ENCODE measurements around the gene RPS3. TPM values are rescaled to one million over a fixed set of nuclear protein-coding genes. Genes with fewer than 3 reads are reported as not detected.
"Not testable (repeated sequence)": the region's sequence is repeated elsewhere in the genome, so short reads cannot be mapped to it uniquely, and the experiment has no call there.

RPS3 gene
- total RNA-seq, 1 donor from 2014 or later = 4,239 TPM

DNA sequence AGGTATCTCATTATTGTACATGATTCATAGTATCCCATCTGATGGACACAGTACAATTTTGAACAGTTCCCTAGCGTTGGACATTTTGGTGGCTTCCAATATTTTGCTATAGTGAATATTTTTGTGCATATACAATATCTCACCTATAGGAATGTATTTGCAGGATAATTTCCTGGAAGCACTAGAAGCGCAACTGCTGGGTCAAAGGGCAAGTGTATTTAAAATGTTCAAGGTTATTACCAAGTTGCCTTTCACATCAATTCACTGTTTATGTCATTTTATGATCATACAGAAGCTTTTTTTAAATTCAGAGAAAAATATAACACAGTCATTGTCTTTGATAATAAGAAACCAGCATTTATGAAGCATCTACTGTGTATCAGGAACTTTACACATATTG is 19.1 kb upstream of the RPS3 start:
- no peak for DNase-seq (ENCODE audit: low read depth, low spot score)

DNA sequence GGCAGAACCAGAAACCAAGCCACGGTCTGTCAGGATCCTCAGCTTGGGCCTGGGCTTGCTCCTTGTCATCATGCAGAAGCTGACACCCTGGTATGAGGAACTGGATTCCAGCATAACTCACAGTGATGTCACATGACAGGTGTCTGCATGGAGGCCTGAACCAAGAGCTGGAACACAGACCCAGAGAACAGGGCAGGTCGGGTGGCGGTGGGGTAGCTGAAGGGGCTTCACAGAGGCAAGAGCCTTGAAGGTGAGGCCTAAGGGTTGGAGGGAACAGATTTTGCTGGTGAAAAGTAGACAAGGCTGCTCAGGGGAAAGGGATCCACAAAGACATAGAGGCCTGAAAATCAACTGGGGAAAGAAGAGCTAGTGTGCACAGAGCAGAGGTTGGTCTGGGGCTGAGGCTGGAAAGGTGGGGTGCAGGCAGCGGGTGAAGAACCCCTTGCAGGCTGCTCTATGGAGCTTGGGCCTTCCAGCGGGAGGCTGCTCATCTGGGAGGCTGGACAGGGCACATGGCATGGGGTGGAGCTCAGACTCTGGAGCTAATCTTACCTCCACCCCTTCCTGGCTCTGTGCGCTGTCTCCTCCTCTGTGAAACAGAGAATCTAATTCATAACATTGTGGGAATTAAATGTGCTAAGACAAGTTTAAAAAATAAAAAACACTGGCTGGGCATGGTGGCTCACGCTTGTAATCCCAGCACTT is 18.4 kb upstream of the RPS3 start:
- DNase-seq (ENCODE audit: low read depth, low spot score) = no peak

DNA sequence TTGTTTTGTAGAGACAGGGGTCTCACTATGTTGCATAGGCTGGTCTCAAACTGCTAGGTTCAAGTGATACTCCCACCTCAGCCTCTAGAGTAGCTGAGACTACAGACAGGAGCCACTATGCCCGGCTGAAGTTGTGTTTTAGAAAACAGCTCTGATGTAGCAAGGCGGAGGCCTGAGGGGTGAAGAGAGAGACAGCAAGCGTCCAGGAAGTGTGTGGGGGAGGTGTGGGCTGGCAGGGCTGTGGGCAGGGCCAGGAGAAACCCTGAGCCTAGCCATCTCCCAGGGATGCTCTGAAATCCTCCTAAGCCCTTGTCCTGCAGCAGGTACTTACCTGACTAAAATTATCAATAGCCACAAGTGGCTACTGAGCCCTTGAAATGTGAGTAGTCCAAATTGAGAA is 16.1 kb upstream of the RPS3 start:
- no peak for DNase-seq (ENCODE audit: low read depth, low spot score)

DNA sequence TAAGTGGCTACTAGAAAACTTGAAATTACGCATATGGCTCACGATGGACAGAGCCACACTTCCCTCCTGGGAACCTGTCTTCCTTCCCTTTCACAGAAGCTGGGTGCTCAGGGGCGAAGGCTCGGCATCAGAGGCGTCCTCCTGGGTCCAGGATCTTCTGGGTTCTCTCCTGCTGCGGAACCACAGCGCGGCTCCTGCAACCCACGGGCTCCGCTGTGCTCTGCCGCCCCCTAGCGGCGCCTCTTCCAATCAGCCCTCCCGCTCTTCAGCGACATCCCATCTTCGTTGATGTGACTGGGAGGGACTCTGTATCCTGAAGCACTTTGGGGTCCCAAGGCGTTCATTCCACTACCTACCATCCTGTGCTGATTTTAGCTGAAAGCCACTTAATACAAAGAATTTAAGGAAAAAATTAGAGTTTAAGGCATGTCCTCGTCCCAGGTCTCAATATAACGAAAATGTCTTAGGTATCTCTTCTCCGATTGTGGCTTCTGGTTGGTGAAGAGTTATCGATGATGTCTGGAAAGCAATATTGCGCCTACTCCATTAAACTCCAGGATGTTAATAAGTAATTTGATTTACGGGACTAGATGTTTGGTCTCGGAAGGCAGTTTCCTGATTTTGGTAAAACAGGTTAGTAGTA is 14.8 kb upstream of the RPS3 start:
- no peak for DNase-seq (ENCODE audit: low read depth, low spot score)

DNA sequence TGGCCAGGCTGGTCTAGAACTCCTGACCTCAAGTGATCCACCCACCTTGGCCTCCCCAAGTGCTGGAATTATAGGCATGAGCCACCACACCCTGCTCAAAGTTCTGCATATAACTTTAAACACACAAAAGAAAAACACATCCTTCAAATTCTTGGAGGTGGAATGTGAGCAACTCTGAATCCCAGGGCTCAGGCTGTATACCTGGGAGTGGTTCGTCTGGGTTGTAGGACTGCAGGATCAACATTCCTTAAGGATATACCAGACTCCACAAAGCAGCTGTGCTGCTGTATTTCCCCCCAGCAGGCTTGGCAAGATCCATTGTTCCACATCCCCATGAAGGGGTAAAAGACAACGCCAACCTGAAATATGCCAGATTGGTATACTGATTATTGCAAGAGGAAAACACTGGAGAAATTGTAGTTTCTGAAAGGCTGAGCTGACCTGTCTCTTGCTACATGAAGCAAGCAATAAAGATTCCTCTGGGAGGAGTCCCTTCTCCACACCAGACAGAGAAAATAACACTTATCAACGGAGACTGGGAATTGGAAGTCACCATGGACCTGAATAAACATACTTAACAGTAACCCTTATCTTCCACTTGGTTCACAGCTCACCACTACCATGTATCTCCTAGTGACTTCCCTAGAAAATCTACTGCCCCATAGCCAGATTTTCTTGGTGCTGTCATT is 12.2 kb upstream of the RPS3 start:
- no peak for DNase-seq (ENCODE audit: low read depth, low spot score)

DNA sequence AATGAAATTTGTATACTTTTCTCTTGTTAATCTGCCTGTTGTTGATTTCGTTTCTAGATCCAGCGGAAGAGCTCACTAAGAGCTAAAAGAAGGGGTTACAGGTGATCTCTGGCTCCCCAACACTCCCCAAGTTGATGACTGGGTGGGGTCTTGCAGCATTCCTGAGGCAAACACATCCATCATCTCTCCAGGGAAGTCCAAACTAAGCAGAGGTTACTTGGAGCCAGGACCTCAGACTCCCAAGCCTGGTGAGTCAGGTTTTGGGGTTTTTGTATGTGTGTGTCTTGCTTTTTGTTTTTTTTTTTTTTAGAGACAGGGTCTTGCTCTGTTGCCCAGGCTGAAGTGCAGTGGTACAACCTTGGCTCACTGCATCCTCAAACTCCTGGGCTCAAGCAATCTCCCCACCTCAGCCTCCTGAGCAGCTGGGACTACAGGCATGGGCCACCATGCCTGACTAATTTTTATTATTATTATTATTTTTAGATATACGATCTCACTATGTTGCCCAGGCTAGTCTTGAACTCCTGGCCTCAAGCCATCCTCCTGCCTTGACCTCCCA is 11.5 kb upstream of the RPS3 start:
- DNase-seq (ENCODE audit: low read depth, low spot score) = no peak

DNA sequence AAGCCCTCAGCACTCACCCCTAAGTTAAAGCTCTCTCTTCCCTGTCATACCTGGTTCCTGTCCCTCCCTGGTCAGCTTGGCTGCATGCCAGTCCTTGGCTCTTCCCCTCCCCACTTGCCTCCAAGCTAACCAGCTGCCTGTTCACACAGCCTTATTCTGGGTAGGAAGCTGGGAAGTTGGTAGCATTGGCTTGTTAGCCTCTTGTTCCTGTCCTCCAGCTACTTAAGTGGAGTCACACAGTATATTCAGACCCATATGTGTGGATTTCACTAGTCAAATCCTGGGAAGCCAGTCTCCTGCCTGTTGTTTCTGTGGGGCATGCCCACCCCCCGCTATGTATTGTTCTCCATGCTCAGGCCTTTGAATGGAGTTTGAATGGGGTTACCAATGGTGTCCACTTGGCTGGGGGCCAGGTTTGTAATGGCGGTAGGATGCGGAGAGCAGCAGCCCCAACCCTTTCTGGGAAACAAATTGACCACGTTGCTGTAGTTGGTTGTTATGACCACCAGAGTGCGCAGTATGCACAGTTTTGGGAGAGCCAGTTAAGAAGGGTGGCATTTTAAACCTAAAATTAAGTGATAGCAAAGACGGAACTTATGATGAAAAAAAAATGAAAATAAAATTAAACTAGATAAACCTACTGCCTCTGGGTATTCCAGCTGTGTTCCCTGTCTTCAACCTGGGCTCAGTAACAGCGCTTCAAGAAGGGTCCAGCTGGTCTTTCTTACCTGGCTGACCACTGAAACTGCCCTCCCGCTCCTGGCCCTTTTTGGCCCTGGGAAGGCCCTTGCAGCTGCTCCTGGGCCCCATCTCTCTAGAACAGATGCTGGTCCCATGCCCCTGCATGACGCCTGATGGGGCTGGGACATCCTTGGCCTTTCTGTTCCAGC is 10.7 kb upstream of the RPS3 start:
- DNase-seq (ENCODE audit: low read depth, low spot score) = peak; percentile 60

DNA sequence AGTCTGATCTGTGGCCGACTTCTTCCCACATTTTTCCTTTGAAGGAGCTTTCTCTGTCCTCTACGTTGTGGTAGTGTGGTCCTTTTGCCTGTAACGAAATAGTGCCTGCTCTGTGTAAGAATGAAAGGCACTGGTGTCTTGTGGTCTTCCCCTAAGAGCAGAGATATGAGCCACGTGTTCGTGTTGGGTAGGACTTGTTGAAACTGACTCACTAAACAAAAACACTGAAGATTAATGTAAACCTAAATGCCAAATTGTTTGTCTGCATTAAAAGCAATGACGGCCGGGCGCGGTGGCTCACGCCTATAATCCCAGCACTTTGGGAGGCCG is 10.1 kb upstream of the RPS3 start:
- DNase-seq (ENCODE audit: low read depth, low spot score) = no peak

DNA sequence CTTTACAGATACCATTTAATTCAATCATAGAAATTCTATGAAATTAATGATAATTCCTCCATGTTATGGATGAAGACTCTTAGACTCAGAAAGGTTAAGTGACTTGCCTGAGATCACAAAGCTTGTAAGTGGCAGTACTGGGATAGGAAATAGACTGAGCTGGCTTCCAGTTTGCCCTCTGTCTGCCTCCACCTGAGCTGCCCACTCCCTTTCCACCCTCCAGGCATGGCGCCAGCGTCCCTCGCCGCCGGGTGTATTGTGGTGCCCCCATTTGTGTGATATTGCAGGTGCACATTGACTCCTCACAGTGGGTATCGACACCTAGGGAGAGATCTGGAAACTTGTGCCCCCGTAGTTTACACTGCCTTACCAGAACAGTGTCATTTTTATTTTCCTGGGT is 9.4 kb upstream of the RPS3 start:
- no peak for DNase-seq (ENCODE audit: low read depth, low spot score)

DNA sequence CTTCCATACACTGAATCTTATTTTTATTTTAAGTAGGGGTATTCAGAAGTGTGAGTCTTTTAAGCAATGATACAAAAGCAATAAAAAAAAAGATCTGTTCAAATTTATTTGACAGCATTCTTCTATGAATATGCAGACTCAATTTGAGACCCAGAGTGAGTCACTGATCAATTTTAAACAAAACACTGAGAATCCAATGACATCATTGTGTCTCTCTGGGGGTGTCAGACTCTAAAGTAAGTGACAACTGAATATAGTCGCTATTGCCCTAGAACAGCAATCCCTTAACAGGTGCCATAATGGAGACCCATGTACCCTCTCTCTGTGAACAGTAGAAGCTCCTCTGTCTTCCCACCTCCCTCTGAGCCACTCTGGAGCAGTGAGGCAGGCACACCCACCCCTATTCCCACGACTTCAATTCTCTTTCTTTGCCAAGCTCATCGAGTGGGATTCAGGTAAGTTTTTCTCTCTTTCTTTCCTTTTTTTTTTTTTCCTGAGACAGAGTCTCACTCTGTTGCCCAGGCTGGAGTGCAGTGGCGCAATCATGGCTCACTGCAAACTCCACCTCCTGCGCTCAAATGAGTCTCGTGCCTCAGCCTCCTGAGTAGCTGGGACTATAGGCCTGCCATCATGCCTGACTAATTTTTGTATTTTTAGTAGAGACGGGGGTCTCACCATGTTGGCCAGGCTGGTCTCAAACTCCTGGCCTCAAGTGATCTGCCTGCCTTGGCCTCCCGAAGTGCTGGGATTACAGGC is 5.1 kb upstream of the RPS3 start:
- no peak for DNase-seq (ENCODE audit: low read depth, low spot score)

DNA sequence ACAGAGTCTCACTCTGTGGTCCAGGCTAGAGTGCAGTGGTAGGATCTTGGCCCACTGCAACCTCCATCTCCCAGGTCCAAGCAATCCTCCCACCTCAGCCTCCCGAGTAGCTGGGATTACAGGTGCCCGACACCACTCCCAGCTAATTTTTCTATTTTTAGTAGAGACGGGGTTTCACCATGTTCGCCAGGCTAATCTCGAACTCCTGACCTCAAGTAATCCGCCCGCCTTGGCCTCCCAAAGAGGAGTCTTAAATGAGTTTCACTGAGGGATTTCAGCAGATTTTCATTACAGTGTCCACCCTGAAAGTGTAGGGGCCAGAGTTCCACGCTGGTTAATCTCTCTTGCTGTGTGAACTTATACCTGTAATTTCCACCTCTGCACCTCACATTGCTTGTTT is 412 bp upstream of the RPS3 start:
- DNase-seq (ENCODE audit: low read depth, low spot score) = no peak

DNA sequence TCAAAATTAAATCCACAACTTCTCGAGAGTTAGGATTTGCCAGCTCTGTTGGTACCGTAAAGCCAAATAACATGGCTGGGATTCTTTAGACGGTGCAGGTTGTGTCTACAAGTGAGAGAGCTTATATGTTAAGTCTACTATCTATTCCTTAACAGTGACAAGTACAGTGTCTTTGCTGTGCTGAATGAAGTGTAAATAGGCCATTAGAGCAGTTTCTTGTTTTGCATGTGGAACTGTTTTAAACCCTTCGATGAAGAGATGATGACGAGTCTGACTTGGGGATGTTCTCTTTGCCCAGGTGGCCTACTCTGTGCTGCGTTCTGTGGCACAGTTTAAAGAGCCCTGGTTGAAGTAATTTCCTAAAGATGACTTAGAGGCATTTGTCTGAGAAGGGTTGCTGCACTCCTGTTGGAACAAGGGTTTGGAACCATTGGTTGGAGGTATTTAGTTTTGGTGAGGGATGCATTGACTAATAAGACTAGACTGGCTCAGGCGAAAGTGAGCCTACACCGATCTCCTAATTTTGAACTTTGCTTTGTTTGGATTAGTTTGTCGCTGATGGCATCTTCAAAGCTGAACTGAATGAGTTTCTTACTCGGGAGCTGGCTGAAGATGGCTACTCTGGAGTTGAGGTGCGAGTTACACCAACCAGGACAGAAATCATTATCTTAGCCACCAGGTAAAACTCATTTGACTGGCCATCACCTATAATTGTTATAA is 988 bp downstream of the RPS3 start:
- no peak for DNase-seq (ENCODE audit: low read depth, low spot score)

DNA sequence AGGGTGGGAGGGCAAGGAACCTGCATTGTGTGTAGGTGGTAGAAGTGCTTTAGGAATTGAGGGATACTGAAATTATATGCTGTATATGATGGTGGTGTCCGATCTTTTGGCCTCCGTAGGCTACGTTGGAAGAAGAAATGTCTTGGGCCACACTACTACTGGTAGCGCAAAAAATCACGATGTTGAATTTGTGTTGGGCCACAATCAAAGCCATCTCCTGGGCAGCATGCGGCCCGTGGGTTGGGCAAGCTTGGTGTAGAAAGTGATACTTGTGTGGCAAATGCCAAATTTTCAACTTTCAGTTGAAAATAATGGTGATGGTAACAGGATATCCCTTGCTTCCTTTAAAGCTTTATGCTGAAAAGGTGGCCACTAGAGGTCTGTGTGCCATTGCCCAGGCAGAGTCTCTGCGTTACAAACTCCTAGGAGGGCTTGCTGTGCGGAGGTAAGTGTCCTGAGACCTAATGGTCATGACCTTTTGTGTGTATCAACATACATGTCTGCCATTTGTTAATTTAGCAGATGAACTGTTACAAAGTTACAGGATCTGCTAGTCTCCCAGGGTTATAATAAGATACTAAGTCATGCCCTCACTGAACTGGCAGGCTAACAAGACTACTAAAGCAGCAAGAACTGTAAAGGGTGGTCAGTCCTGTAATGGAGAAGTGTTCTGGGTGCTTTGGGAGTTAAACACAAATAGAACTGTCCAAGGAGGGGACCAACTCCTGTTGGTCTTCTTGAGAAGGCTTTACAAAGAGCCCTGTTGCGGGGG is 2.9 kb downstream of the RPS3 start:
- no peak for DNase-seq (ENCODE audit: low read depth, low spot score)

DNA sequence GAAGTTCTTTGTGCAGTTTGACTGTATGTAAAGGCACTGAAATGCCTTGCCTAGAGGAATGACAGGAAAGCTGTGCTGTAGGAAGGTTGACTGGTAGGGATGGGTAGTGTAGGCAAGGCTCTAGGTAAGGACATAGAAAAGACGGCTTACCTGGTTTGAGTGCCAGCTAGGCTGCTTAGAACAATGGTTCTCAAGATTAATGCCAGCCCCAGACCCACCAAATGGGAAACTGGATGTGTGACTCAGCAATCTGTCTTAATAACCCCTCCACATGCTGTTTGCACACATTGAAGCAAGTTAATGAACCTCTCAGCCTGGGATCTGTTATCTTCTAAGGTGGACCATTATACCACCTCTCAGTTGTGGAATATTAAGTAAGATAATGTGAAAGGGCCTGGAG is 3.7 kb downstream of the RPS3 start:
- no peak for DNase-seq (ENCODE audit: low read depth, low spot score)

DNA sequence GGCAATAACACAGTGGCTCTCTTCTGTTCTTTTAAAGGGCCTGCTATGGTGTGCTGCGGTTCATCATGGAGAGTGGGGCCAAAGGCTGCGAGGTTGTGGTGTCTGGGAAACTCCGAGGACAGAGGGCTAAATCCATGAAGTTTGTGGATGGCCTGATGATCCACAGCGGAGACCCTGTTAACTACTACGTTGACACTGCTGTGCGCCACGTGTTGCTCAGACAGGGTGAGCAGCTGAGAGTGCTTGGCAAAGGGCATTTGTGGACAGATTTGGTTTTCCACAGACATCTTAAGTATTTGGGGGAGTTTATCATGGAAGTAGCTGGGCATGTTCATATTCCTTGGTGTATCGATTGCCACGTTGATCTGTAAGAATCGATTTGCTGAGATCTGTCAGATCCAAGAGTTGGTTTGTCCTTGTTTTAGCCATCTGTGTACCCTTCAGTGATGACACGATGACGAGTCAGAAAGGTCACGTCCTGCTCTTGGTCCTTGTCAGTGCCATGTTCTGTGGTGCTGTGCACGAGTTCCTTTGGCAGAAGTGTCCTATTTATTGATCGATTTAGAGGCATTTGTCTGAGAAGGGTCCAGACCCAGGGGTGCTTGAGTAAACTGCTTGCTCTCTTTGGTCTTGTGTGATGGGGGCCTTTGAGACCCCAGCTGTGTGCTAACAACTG is 4.8 kb downstream of the RPS3 start:
- DNase-seq (ENCODE audit: low read depth, low spot score) = no peak

DNA sequence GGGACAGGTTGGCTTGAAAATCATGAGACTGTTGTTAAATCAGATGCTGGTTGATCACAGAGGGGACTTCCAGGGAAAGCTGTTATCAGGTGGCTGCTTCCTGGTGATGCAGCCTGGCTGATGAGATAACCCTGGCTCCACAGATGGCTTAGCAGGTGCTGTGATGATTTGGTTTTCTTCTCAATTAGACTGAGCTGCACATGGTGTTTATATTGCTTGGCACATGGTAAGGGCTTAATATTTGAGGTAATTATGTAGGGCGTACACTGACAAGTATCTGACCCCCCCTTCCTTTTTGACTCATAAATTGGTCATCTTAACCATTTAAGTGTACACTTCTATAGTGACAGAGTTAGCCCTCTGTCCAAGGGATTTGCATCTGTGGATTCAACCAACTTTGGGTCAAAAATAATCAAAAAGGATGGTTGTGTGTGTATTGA is 7.0 kb downstream of the RPS3 start:
- peak; percentile 79 for DNase-seq (ENCODE audit: low read depth, low spot score)

DNA sequence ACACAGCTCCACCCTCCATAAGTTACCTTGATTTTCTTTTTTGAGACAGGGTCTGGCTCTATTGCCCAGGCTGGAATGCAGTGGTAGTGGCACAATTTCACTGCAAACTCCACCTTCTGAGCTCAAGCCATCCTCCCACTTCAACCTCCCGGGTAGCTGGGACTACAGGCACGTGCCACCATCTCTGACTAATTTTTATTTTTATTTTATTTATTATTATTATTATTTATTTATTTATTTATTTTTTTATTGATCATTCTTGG is 9.6 kb downstream of the RPS3 start:
- DNase-seq (ENCODE audit: low read depth, low spot score) = no peak

DNA sequence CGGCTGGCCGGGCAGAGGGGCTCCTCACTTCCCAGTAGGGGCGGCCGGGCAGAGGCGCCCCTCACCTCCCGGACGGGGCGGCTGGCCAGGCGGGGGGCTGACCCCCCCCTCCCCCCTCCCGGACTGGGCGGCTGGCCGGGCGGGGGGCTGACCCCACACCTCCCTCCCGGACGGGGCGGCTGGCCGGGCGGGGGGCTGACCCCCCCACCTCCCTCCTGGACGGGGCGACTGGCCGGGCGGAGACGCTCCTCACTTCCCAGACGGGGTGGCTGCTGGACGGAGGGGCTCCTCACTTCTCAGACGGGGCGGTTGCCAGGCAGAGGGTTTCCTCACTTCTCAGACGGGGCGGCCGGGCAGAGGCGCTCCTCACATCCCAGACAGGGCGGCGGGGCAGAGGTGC is 10.7 kb downstream of the RPS3 start:
- DNase-seq (ENCODE audit: low read depth, low spot score) = not testable (repeated sequence)

DNA sequence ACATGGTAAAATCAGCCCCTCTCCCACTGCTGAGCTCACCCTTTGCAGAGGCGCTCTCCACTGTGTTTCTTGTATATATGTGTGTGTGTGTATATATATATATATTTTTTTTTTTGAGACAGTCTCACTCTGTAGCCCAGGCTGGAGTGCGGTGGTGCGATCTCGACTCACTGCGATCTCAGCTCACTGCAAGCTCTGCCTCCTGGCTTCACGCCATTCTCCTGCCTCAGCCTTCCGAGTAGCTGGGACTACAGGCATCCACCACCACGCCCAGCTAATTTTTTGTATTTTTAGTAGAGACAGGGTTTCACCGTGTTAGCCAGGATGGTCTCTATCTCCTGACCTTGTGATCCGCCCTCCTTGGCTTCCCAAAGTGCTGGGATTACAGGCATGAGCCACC is 13.8 kb downstream of the RPS3 start:
- not testable (repeated sequence) for DNase-seq (ENCODE audit: low read depth, low spot score)

Data from pulmonary artery endothelial cell (primary cell).